VCaP (cell line): Measurements from ENCODE around the gene MTHFR.

Experiments
- H3K27ac ChIP-seq: fragments of 450-650 bp; 2 replicates; pipeline ENCODE4 v1.5.1; 2017
- CTCF ChIP-seq: fragments of 450-650 bp; conservative IDR thresholded peaks from 2 replicates; pipeline ENCODE4 v1.5.1; 2017; ENCODE audit warnings: mild to moderate bottlenecking, moderate library complexity

The MTHFR gene

DNA sequence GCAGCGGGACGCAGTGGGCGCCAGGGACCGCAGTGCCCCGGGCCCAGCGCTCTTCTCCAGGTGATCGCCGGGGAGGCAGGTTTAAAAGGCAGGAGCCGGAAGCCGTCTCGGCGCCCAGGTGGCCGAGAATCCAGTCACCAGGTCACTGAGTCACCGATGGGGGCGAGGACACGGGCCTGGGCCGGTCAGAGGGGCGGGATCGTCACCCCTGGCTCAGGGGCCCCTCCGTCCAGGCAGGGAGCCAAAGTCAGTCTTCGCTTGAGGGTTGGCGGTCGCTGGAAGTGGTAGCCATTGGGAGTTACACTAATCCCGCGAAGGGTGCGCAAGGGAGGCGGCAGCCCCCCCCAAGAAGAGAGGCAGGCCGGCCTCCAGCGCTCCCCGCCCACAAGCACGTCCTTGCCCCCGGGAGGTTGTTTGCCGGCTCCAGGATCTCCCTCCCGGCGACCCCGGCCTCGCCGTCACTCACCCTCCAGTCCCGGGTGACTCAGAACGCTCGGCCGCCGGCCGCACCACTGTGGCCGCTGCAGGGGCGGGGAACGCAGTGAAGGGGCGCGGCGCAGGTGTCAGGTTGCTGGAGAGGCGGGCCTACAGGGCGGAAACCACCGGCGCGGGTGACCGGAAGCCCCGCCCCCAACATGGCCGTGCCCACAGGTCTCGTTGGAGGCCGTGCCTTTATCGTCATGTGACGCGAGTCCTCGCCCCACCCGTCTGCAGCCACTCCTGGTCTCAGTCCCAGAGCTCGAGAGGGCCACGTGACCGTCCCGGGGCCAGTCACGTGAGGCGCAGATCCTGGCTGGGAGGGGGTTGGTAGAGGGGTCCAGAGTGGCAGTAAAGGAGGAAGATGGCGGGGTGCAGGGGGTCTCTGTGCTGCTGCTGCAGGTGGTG lies at the start of gene MTHFR, which contains the start of gene CLCN6:
MTHFR (minus strand) TSS at position 543 of the 885 bp plus-strand sequence. CDS start 2,848 bp downstream, outside the sequence.
CLCN6 (plus strand) TSS at position 770 of the 885 bp plus-strand sequence; CDS start at position 842, 72 bp downstream.
- no peak for TF ChIP-seq CTCF

GRCh38 chr1:11855430-11855829 lies 49.7 kb upstream of the MTHFR start:
- no peak for TF ChIP-seq CTCF
- H3K27ac ChIP-seq = no peak overlapping the region

More for the DNA sequence above, at the start of gene MTHFR, which contains the start of gene CLCN6:
- H3K27ac ChIP-seq = peak within 1 kb of the TSS; percentile 95

GRCh38 chr1:11854519-11854918 lies 48.8 kb upstream of the MTHFR start:
- TF ChIP-seq CTCF = no peak
- H3K27ac ChIP-seq = no peak overlapping the region

DNA sequence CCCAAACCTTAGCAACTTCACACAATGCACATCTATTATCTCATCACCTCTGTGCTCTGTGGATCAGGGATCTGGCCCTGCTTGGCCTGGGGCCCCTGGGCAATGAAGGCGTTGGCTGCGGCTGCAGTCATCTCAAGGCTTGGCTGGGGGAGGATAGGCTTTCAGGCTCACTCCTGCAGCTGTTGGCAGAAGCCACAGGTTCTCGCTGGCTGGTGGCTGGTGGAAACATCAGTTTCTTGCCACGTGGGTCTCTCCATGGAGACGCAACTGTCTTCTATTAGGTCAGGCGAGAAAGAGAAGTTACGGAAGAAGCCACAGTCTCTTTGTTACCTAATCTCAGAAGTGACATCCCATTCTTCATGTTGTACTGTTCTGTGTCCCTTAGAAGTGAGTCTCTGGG lies 45.4 kb upstream of the MTHFR start:
- TF ChIP-seq CTCF = no peak
- H3K27ac ChIP-seq = no peak overlapping the region

DNA sequence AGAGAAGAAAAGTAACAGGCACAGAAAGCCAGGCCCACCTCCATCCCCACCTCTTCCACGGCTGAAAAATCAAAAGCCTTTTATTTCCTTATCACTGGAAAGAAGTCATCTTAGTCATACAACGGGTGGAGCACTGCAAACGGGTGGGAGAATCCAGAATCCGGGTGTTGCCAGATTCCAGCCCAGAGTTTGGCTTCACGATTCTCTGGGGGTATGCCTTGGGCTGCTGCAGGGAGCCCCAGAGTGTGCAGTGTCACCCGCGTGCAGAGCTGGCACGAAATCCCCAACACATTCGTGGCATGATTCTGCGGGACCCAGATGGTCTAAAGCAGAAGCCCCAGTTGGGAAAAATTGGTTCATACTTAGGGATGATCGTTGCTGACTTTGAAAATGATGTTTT lies 44.4 kb upstream of the MTHFR start:
- TF ChIP-seq CTCF = no peak
- no peak overlapping the region for H3K27ac ChIP-seq

DNA sequence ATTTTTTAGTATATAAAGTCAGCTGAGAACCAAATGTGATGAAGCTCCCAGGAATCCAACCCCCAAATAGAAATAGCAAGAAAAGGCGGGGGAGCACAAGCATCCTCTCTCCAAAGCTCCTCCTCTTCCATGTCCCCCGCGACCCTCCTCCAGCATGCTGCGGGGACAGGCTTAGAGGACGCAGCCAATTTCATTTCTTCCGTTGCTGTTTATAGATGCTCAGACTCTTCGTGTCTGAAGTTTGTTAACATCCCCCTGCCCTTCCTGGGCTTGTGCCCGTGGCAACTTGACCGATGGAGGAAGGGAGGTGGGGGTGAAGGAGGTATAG lies 42.6 kb upstream of the MTHFR start:
- H3K27ac ChIP-seq = no peak overlapping the region
- TF ChIP-seq CTCF = no peak

DNA sequence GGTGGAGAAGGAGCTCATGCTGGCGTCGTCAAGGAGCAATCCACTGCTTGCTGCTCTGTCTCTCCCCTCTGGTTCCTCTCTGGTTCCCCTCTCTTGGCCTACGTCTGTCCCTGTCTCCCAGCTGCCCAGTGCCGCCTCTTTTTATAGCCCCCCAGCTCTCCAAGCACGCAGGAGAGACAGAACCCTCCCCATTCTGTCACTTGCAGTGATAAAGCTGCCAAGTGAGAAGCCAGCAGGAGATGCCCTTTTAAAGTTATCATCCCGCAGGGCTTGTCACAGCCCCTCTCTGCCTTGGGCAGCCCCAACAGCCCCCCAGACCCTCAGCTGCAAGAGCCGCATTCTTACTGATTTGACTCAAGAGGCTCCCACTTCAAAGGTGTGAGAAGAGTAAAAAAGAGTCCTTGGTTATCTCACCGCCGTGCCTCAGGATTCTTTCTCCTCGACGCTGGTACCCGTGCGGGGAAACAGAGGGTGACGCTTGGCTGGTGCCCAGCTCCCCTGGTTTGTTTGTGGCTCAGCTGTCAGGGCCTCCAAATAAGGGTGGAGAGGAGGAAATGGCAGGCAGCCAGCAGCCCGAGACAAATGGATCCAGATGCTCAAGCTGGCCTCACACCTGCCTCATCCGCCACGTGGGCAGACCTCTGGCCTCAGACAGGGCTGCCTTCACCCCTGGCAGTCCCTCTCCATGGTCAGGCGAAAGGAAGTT lies 42.1 kb upstream of the MTHFR start, which contains the start of gene NPPA:
NPPA (minus strand) TSS at position 117 of the 706 bp plus-strand sequence; CDS start at position 18, 99 bp downstream.
- TF ChIP-seq CTCF = no peak
- no peak within 1 kb of the TSS for H3K27ac ChIP-seq
